GM21381 (cell line): Measurements from ENCODE around the gene JMJD8.

Experiments
- ATAC-seq: cut with Tn5 transposase; IDR thresholded peaks from one replicate; pipeline ENCODE4 v1.9.1; 2021; ENCODE audit warnings: mild to moderate bottlenecking, moderate library complexity; ENCODE audit not compliant: unreplicated experiment

Gene JMJD8

DNA sequence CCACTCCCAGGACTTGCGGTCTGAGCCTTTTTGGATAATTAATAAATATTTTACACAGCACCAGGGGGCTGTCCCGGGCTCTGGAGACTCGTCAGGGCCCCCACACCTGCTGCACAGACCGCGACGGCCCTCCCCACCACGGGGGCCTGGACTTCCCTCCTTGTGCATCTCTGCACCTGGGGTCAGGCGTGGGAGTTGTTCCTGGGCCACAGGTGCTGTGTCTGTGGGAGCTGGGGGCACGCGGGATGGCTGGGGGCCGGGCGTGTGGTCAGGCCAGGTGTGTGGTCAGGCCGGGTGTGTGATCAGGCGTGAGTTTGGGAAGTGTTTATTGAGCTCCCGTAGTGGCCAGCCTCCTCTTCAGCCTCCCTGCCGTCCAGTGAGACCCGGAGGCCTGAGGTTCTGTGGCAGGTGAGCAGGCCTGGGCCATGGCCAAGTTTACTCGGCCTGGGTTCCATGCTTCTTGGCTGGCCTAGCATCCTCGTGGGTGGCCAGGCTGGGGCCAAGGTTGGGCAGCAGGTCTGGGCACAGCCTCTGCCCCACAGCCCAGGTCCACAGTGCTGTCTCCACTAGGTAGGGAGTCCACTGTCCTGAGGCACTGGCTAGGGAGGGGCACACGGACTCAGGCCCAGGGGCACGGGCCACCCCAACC is 5.8 kb downstream of the JMJD8 start:
- ATAC-seq, result no peak

DNA sequence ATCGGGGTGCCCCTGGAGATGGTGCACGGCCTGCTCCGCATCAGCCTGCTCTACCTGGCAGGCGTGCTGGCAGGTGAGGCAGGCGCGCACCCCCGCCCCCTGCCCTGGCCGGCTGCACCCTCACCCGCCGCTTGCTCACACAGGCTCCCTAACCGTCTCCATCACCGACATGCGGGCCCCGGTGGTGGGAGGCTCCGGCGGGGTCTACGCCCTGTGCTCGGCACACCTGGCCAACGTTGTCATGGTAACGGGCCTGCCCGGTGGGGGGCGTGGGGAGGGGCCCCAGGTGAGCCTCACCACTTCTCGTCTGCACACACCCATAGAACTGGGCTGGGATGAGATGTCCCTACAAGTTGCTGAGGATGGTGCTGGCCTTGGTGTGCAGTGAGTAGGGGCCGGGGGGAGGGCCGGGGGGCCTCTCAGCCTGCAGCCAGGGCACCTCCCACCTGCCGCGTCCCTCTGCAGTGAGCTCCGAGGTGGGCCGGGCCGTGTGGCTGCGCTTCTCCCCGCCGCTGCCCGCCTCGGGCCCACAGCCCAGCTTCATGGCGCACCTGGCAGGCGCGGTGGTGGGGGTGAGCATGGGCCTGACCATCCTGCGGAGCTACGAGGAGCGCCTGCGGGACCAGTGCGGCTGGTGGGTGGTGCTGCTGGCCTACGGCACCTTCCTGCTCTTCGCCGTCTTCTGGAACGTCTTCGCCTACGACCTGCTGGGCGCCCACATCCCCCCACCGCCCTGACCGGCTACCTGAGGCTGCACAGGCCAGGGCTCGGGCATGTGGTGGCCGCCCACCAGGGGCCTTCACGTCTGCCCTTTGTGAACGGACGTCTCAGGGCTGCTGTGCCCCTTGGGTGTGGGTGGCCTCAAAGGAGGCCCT is 6.6 kb downstream of the JMJD8 start:
- no peak for ATAC-seq

DNA sequence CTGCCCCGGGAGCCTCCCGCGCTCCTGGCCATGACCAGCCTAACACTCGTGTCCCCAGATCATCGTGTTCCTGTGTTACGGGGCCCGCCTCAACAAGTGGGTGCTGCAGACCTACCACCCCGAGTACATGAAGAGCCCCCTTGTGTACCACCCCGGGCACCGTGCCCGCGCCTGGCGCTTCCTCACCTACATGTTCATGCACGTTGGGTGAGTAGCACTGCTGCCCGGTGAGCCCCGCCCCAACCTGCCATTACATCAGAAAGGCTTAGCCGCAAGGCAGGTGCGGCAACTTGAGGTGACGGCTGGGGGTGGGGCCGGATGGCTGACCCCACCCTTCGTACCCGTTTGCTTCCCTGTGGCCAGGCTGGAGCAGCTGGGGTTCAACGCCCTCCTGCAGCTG is 7.2 kb downstream of the JMJD8 start:
- no peak for ATAC-seq

DNA sequence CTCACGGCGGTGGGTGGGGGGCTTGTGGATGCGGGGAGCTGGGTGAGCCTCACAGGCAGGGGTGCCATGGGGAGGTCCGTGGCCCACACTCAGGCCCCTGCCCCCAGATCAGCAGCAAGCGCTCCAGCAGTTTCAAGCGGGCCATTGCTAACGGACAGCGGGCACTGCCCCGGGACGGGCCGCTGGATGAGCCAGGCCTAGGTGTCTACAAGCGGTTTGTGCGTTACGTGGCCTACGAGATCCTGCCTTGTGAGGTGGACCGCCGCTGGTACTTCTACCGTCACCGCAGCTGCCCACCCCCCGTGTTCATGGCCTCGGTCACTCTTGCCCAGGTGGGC is 7.6 kb downstream of the JMJD8 start:
- ATAC-seq, result no peak

DNA sequence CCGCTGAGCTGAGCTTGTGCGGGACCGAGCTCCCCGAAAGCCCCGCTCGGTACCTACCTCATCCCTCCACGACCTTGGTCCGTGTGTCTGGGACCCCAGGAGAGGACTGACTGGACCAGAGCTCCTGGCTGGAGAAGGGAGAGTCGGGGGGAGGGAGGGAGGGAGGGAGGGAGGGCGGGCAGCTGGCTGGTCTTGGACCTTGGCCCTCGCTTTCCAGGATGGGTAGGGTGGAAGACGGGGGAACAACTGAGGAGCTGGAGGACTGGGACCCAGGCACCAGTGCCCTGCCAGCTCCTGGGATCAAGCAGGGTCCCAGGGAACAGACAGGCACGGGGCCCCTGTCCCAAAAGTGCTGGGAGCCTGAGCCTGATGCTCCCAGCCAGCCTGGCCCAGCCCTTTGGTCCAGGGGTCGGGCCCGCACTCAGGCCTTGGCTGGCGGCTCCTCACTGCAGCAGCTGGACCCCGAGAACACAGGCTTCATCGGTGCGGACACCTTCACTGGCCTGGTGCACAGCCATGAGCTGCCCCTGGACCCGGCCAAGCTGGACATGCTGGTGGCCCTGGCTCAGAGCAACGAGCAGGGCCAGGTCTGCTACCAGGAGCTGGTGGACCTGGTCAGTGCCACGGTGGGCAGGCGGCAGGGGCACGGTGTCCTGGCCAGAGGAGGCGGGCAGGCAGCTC is 8.1 kb downstream of the JMJD8 start:
- ATAC-seq, result no peak

DNA sequence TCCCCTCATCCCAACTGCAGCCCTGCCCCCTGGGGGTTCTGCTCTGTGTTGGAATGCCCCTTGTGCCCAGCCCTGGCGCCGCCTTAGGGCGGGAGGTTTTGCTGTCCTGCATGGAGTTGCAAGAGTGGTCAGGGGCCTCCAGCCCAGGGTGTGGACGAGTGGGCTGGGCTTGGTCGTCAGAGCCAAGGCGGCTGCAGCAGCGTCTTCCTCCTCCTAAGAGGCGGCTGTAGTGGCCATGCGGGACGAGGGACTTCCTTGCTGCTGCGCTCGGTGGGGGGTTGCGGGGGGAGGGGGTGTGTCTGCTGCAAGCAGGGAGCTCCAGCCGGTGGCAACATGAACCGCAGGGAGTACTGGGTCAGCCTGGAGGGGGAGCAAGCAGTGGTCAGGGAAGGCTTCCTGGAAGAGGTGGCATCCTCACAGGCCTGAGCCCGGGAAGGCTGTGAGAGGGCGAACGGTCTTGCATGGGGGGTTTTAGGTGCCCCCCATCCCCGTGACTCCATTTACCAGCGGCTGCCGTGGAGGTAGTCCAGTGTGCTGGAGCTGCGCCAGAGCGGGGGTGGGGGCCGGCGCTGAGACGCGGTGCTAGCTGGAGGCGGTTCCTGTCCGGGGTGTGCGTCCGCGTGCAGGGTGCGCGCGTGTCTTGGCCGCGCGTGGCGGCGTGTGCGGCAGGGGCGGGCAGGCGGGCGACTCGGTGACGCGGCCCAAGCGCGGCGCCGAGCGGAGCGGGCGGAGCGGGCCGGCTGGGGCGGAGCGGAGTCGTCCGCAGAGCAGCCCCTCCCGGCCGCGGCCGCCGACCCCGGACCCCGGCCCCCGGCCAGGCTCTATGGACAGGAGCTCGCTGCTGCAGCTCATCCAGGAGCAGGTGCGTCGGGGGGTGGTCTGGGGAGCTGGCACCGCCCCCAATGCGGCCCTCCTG is 8.9 kb downstream of the JMJD8 start, which contains the start of gene RHBDL1:
TSS of gene RHBDL1 (plus strand) at position 704 of the 916 bp plus-strand sequence. CDS start at position 824, 120 bp downstream.
- ATAC-seq, result no peak

DNA sequence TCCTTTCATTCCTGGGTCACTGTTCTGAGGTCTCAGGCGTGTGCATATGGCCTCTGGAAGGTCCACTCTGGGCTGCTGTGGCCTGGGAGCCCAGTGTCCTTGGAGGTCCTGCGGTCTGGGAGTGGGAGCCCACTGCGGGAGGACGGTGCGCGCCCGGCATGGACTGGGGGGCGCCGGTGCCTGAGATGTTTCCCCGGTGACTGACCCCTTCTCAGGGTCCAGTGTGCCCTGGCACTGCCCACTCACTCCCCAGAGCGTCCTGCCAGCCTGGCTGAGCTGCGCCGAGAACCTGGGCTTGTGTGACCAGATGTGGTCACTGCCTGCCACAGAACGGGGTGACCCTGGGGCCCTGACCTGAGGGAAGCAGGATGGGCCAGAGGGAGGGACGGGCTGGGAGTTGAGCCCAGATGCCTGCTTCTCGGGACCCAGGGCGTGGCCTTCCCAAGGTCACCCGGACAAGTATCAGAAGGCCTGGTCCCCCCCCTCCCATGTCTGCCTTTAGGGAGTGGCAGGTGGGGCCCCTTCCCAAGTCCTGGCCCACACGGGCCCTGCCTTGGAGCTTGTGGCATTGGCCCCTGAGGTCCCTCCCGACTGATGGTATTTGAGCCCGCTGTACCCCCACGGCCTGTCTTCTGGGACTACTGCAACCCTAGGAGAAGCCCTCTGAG is 9.8 kb downstream of the JMJD8 start:
- no peak for ATAC-seq

DNA sequence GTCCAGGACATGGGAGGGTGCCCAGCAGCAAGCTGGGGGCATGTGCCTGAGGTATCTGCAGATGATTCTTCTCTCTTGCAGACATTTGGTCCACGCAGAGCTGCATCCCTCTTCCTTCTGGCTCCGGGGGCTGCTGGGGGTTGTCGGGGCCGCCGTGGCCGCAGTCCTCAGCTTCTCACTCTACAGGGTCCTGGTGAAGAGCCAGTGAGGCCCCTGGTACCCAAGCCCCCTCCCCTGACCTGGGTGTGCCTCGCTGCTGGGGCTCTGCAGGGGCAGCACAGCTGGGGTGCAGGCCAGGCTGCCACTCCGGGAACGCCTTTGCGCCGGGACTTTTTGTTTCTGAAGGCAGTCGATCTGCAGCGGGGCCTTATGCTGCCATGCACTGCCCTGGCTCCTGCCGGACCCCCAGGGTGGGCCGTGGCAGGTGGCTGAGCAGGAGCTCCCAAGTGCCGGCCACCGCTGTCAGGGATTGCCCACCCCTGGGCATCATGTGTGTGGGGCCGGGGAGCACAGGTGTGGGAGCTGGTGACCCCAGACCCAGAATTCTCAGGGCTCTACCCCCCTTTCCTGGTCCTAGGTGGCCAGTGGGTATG is 10.6 kb downstream of the JMJD8 start:
- ATAC-seq, result no peak

DNA sequence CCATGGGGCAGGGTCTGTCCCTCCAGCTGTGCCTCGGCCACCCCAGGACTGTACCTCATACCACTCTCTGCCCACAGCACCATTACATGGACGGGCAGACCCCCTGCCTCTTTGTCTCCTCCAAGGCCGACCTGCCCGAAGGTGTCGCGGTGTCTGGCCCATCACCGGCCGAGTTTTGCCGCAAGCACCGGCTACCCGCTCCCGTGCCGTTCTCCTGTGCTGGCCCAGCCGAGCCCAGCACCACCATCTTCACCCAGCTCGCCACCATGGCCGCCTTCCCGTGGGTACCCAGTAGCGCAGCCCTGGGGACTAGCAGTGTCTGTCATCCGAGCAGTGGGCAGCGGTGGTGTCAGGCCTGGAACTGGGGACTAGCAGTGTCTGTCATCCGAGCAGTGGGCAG is 11.3 kb downstream of the JMJD8 start:
- no peak for ATAC-seq

DNA sequence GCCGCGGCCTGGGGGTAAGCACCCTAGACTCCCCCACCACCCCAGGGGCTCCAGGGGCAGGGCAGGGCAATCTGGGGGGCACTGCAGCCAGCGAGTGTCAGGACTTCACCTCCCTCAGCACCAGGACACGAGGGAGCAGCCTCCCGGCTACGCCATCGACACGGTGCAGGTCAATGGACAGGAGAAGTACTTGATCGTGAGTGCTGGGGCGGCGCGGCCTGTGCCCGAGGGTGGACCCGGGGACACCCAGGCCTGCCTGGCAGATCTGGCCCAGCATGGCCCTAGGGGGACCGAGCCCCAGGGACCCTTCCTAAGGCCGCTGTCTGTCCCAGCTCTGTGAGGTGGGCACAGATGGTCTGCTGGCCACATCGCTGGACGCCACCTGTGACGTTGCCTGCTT is 11.8 kb downstream of the JMJD8 start:
- no peak for ATAC-seq

DNA sequence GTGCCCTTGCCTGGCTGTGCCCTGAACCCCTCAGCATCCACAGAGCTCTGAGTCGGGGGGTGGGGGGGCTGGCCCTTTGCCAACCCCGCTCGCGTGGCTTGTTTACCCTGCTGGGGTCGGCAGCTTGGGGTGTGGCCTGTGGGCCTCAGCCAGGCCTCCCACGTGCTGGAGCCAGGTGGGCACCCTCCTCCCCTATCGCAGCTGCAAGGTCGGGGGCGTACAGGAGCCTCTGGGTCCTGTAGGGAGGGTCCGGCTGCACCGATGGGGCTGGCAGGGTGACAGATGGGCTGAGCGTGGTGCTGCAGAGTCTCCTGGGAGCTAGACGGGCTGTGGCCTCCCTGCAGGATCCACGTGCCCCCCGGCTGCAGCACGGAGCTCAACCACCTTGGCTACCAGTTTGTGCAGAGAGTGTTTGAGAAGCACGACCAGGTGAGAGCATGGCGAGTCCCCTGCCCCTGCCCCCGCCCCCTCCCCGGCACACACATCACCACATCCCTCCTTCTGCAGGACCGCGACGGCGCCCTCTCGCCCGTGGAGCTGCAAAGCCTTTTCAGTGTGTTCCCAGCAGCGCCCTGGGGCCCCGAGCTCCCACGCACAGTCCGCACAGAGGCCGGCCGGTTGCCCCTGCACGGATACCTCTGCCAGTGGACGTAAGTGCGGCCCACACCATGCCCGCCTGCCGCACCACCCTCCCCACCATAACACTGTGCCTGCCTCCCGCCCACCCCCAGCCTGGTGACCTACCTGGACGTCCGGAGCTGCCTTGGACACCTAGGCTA is 12.6 kb downstream of the JMJD8 start:
- ATAC-seq, result no peak

DNA sequence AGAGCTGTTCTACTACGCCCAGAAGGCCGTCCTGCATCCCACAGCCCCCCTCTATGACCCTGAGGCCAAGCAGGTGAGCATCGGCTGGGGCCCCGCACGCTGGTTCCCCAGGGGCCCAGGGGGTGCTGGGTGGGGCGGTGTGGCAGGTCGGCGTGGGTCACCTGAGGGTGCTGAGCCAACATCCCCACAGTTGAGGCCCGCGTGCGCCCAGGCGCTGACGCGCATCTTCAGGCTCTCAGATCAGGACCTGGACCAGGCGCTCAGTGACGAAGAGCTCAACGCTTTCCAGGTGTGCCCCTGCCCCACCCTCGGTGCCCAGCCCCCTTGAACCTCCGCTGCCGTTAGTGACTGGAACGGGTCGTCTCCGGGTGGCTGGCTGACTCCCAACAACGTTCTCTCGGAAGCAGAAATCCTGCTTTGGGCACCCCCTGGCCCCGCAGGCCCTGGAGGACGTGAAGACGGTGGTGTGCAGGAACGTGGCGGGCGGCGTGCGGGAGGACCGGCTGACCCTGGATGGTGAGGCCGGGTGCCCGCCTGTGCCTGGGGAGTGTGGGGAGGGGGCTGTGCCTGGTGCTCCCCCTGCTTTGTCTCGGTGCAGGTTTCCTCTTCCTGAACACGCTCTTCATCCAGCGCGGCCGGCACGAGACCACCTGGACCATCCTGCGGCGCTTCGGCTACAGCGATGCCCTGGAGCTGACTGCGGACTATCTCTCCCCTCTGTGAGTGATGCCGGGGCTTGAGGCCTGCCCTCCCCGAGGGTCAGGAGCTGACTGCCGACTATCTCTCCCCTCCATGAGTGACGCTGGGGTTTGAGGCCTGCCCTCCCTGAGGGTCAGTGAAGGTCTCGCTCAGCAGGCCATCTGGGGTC is 13.4 kb downstream of the JMJD8 start:
- no peak for ATAC-seq

DNA sequence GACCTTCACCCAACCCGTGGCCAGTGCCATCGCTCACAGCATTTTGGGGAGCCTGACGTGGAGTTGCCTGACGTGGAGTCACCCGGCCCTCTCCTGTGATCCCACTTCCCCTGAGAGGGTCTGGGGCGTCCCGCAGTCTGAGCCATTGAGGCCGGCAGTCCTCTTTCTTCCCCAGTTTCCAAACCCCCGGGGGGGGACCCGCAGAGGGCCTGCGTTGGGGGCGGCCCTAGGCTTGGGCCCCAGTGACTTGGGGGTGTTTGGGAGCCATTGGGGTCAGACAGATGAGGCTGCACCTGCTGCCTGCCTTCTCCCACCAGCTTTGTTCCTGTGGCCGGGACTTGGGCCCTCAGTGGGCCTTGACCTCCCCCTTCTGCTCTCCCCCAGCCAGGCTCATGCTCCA is 14.5 kb downstream of the JMJD8 start:
- no peak for ATAC-seq

DNA sequence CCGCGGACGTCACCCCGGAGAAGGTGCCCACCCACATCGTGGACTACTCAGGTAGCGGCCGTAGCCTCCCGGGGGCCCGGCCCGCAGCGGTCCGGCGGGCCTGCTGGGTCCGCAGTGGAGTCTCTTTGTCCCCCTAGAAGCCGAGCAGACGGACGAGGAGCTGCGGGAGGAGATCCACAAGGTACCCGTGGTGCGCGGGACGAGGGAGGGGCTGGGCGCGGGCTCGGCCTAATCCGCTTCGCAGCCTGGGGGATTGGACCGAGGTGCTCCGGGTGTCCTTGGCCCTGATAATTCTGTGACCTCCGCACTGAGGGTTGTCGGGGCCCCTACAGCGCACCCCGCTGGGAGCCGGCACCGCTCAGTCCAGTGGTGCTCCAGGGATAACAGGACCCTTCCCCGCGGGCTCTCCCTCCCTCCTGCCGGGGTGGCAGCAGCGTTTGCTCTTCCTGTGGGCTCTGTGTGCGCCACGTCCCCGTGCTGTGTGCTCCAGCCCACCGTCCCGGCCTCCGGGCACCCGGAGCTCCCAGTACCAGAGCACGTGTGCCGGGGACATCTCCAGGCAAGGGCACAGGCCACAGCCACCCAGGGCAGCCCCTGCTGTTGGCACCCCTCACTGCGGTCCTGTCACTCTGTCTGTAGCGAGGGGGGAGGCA is 15.5 kb downstream of the JMJD8 start:
- ATAC-seq, result no peak

DNA sequence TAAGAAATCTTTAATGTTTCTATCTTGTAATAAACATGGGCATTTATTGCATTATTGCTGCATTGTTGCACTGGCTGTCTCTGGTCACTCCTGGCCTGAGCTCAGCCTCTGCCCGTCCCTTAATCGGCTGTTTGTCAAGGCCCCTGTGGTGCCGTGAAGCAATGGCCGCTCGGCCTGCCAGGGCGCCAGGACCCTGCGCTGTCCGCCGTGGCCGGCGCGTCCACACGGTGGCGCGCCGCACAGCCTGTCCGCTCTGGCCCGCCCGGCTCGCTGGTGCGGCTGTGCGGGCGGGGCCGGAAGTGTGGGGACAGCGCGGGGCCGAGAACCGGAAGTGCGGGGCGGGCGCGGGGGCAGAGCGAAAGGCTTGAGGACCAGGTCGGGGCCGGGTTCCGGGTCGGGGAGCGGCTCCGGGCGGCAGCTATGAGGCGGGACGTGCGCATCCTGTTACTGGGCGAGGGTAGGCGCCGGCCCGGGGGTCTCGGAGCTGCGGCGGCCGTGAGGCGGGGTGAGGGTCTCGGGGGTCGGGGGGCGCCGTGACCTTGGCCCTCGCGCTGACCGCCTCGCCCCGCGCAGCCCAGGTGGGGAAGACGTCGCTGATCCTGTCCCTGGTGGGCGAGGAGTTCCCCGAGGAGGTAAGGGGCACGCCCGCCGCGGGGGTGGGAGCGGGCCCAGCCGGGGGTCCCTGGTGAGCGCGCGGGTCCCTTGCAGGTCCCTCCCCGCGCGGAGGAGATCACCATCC is 16.2 kb downstream of the JMJD8 start, which contains the start of gene RHOT2:
TSS of gene RHOT2 (plus strand) at position 353 of the 739 bp plus-strand sequence. CDS start at position 421, 68 bp downstream.
- peak; percentile 83 for ATAC-seq

DNA sequence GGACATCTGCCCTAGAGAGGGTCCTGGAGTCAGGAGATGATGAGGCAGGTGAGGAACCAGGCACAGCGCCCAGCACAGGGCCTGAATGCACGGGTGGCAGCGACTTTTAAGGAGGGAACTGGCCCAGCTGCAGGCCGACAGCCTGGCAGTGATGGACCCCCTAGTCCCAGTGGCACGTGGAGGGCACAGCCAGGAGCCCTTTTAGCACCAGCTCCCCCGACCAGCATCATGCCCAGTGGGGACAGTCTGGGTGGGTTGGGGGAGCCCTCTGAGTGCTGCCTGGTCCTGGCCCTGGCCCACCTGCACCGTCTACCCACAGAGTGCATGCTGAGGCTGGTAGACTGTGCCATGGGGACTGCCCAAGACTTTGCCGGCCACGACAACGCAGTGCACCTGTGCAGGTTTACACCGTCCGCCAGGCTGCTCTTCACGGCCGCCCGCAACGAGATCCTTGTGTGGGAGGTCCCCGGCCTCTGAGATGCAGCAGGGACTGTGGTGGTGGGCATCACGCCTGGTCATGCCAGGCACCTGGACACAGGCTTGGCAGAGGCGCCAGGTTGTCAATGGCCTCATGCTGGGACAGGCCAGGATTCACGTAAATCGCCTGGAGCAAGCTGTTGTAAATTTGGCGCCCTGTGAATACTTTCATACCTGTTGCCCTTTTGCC is 16.9 kb downstream of the JMJD8 start:
- no peak for ATAC-seq
